WTC11 (cell line): ENCODE data around the gene CACNA1C.

Source experiments
- ATF6 ChIP-seq: sonication (generic); formaldehyde crosslinking; IDR thresholded peaks from 2 replicates; pipeline ENCODE4 v1.8.1; 2023; ENCODE audit warnings: mild to moderate bottlenecking, missing genetic modification reagents
- FOXP1 ChIP-seq: sonication (generic); formaldehyde crosslinking; IDR thresholded peaks from 2 replicates; pipeline ENCODE4 v1.8.0; 2022; ENCODE audit warnings: missing genetic modification reagents, mild to moderate bottlenecking, moderate library complexity, borderline replicate concordance
- MAX ChIP-seq: sonication (generic); formaldehyde crosslinking; IDR thresholded peaks from 2 replicates; pipeline ENCODE4 v1.8.0; 2022; ENCODE audit warnings: mild to moderate bottlenecking, missing genetic modification reagents
- NFYB ChIP-seq: sonication (generic); formaldehyde crosslinking; conservative IDR thresholded peaks from 2 replicates; pipeline ENCODE4 v1.8.0; 2022; ENCODE audit warnings: low read depth, missing genetic modification reagents
- NR2C2 ChIP-seq: sonication (generic); formaldehyde crosslinking; IDR thresholded peaks from 2 replicates; pipeline ENCODE4 v1.8.0; 2022; ENCODE audit warnings: mild to moderate bottlenecking, missing genetic modification reagents
- NR3C1 ChIP-seq: sonication (generic); formaldehyde crosslinking; conservative IDR thresholded peaks from 2 replicates; pipeline ENCODE4 v1.8.1; 2023; ENCODE audit warnings: low read depth, mild to moderate bottlenecking, missing genetic modification reagents
- SMAD3 ChIP-seq: sonication (generic); formaldehyde crosslinking; IDR thresholded peaks from 2 replicates; pipeline ENCODE4 v1.8.0; 2022; ENCODE audit warnings: missing genetic modification reagents, mild to moderate bottlenecking, borderline replicate concordance
- STAT6 ChIP-seq: sonication (generic); formaldehyde crosslinking; conservative IDR thresholded peaks from 2 replicates; pipeline ENCODE4 v1.8.1; 2023; ENCODE audit warnings: mild to moderate bottlenecking, low read depth, missing genetic modification reagents, moderate library complexity
- ZBTB21 ChIP-seq: sonication (generic); formaldehyde crosslinking; IDR thresholded peaks from 2 replicates; pipeline ENCODE4 v1.8.1; 2023; ENCODE audit warnings: mild to moderate bottlenecking, missing genetic modification reagents, borderline replicate concordance
- TF ChIP-seq, protein P1 (sequence below): sonication (generic); formaldehyde crosslinking; IDR thresholded peaks from 2 replicates; pipeline ENCODE4 v1.8.1; 2022; ENCODE audit warnings: missing genetic modification reagents, borderline replicate concordance
- TF ChIP-seq, protein P2 (sequence below): fragments of 250-450 bp; sonication (Bioruptor Pico); IDR thresholded peaks from 2 replicates; pipeline ENCODE4 v2.1.2; 2022; ENCODE audit warnings: mild to moderate bottlenecking, moderate library complexity
- TF ChIP-seq, protein P3 (sequence below): fragments of 200-600 bp; IDR thresholded peaks from 2 replicates; pipeline ENCODE4 v1.8.0; 2022; ENCODE audit warnings: antibody characterized with exemption
- TF ChIP-seq, protein P4 (sequence below): sonication (generic); formaldehyde crosslinking; conservative IDR thresholded peaks from 2 replicates; pipeline ENCODE4 v1.8.1; 2022; ENCODE audit warnings: mild to moderate bottlenecking, missing genetic modification reagents

GRCh38 chr12:2567711-2568110, 514.9 kb downstream of the CACNA1C start:
- TF ChIP-seq STAT6 (CRISPR knock-in tag) = no peak
- no peak for TF ChIP-seq ZBTB21
- TF ChIP-seq, protein P1, sequence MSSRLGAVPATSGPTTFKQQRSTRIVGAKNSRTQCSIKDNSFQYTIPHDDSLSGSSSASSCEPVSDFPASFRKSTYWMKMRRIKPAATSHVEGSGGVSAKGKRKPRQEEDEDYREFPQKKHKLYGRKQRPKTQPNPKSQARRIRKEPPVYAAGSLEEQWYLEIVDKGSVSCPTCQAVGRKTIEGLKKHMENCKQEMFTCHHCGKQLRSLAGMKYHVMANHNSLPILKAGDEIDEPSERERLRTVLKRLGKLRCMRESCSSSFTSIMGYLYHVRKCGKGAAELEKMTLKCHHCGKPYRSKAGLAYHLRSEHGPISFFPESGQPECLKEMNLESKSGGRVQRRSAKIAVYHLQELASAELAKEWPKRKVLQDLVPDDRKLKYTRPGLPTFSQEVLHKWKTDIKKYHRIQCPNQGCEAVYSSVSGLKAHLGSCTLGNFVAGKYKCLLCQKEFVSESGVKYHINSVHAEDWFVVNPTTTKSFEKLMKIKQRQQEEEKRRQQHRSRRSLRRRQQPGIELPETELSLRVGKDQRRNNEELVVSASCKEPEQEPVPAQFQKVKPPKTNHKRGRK = no peak
- TF ChIP-seq FOXP1 (CRISPR knock-in tag) = no peak
- TF ChIP-seq, protein P2, sequence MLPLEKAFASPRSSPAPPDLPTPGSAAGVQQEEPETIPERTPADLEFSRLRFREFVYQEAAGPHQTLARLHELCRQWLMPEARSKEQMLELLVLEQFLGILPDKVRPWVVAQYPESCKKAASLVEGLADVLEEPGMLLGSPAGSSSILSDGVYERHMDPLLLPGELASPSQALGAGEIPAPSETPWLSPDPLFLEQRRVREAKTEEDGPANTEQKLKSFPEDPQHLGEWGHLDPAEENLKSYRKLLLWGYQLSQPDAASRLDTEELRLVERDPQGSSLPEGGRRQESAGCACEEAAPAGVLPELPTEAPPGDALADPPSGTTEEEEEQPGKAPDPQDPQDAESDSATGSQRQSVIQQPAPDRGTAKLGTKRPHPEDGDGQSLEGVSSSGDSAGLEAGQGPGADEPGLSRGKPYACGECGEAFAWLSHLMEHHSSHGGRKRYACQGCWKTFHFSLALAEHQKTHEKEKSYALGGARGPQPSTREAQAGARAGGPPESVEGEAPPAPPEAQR = no peak
- TF ChIP-seq, protein P3, sequence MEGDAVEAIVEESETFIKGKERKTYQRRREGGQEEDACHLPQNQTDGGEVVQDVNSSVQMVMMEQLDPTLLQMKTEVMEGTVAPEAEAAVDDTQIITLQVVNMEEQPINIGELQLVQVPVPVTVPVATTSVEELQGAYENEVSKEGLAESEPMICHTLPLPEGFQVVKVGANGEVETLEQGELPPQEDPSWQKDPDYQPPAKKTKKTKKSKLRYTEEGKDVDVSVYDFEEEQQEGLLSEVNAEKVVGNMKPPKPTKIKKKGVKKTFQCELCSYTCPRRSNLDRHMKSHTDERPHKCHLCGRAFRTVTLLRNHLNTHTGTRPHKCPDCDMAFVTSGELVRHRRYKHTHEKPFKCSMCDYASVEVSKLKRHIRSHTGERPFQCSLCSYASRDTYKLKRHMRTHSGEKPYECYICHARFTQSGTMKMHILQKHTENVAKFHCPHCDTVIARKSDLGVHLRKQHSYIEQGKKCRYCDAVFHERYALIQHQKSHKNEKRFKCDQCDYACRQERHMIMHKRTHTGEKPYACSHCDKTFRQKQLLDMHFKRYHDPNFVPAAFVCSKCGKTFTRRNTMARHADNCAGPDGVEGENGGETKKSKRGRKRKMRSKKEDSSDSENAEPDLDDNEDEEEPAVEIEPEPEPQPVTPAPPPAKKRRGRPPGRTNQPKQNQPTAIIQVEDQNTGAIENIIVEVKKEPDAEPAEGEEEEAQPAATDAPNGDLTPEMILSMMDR = no peak
- no peak for TF ChIP-seq NR2C2 (CRISPR knock-in tag)
- TF ChIP-seq SMAD3 (CRISPR knock-in tag) = no peak
- no peak for TF ChIP-seq NFYB
- TF ChIP-seq, protein P4, sequence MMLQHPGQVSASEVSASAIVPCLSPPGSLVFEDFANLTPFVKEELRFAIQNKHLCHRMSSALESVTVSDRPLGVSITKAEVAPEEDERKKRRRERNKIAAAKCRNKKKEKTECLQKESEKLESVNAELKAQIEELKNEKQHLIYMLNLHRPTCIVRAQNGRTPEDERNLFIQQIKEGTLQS (CRISPR knock-in tag) = no peak
- TF ChIP-seq NR3C1 (CRISPR knock-in tag) = no peak
- no peak for TF ChIP-seq MAX (CRISPR knock-in tag)
- no peak for TF ChIP-seq ATF6 (CRISPR knock-in tag)
